ENCODE results near the gene AHDC1. TPM values are rescaled to one million over a fixed set of nuclear protein-coding genes. Genes with fewer than 3 reads are reported as not detected.

Gene AHDC1
- total and polyA plus RNA-seq, 9 of the 15 experiments (the other 6 are each of a cell fraction or from before 2014, with no cell fraction given) = 0.21 to 36.4 (median 4.7) TPM

DNA sequence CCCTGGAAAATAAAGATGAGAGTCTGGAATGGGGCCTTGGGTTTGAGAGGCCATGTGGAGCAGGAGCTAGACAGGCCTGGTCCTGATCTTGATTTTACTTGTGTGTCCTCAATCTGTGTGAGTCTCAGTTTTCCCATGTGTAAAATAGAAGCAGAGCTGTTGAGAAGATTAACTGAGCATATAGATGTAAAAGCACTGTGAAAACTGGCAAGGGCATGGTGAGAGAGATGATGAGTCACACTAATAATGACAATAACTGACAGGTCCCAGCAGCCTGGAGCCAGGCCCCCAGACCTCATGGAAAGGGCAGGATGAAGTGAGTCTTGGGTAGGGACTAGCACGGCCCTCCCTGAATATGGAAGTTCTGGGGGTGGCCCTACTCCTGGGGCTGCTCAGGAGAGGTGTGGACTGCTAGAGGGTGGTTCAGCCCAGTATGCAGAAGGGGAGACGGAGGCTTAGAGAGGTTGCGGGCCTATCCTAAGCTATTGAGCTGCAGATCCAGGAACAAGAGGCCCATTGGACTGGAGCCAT is 2.8 kb upstream of the AHDC1 start (continued):
- TF ChIP-seq, protein P1, sequence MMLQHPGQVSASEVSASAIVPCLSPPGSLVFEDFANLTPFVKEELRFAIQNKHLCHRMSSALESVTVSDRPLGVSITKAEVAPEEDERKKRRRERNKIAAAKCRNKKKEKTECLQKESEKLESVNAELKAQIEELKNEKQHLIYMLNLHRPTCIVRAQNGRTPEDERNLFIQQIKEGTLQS (IDR thresholded peaks at IDR 0.05) = peak; percentile 63
- TF ChIP-seq, protein P1 (CRISPR knock-in tag; conservative IDR thresholded peaks at IDR 0.05) = no peak
- TF ChIP-seq ZNF277 (CRISPR knock-in tag; IDR thresholded peaks at IDR 0.05; ENCODE audit: borderline replicate concordance) = 0 out of 2 replicates have a peak, but pooled peaks have one; percentile 19

- peak overlapping the region; percentile 66 for H2AFZ ChIP-seq (ENCODE audit: low read depth, low read length)
- H4K20me1 ChIP-seq (replicated peaks; ENCODE audit: control insufficient read depth, insufficient read depth, low read length) = peaks cover 9% of the 10 kb centered on the region; the same call in 1 of the 2 replicates
- H3K9me3 ChIP-seq (replicated peaks; ENCODE audit: control insufficient read depth, insufficient read depth, low read depth, low read length) = no peaks in the 10 kb centered on the region
- intact Hi-C loops (cut with micrococcal nuclease) = loop anchor here (1.0 to 5.0 kb wide), 8 partner anchors 50 to 504 kb away; partner anchors contain the start of gene GPR3
- peaks cover 7 to 15% of the 10 kb centered on the region in 2 experiments; a peak in 3 of 5 replicates for H3K27me3 ChIP-seq (ENCODE audit: control insufficient read depth in 2 of 2, insufficient read depth in 2 of 2, low read length in 2 of 2)
- peak; percentile 35 for ATAC-seq
- H3K4me1 ChIP-seq (replicated peaks in 1 of 2; ENCODE audit: control insufficient read depth in 2 of 2, insufficient read depth in 2 of 2, low read length in 2 of 2) = peaks cover 49 to 51% of the 10 kb centered on the region in 2 experiments
- CTCF ChIA-PET (ENCODE audit: low intra/inter-chr PET ratio) = interaction anchor here (0.8 to 5.2 kb wide), 17 partner anchors 37 to 560 kb away, joined by 3 to 157 read pairs (median 6); partner anchors contain the start of gene GPR3
- BruUV-seq (replicated peaks) = no TSS peak
- FAIRE-seq = peak; percentile 88
- in situ Hi-C loops (cut with MboI) = loop anchor here (5.0 to 25.0 kb wide), 4 partner anchors 51 to 494 kb away; no protein-coding TSS in a partner anchor
- H3K4me3 ChIP-seq = no peak overlapping the region
- no peaks in the 10 kb centered on the region for H3K36me3 ChIP-seq (ENCODE audit: control insufficient read depth, insufficient read depth, low read length)
- peak overlapping the region in 1 of 2 experiments; percentile 9; a peak in 1 of 4 replicates for H3K9ac ChIP-seq (ENCODE audit: insufficient read depth in 1 of 2, low read depth in 2 of 2, low read length in 2 of 2)
- peak overlapping the region; percentile 40 for H3K4me2 ChIP-seq (ENCODE audit: insufficient read depth, low read length)
- 8% methylated on average over 11 of the region's 11 CpGs for WGBS (ENCODE audit: insufficient coverage, low coverage, missing lambda C conversion rate)
- H3K79me2 ChIP-seq (ENCODE audit: control insufficient read depth, insufficient read depth, low read length) = peaks cover 28% of the 10 kb centered on the region
- peak overlapping the region; percentile 35; the same call in 2 of the 3 replicates for H3K27ac ChIP-seq (ENCODE audit: extremely low read depth, low read depth, low read length)
- DNase-seq (ENCODE audit: extremely low read depth in 1 of 4, low spot score in 3 of 4) = peak; percentile 58 to 86 (median 63)
- H3K9me1 ChIP-seq (ENCODE audit: control insufficient read depth, insufficient read depth, low read length) = peaks cover 6% of the 10 kb centered on the region
- POLR2A ChIA-PET = interaction anchor here (0.6 to 1.4 kb wide), 14 partner anchors 9 to 299 kb away, joined by 3 to 6 read pairs (median 4); partner anchors contain the start of gene WASF2
- TF ChIP-seq ZC3H8 (IDR thresholded peaks at IDR 0.05) (no peak), CREB1 (IDR thresholded peaks at IDR 0.05) (no peak), CREB1 (CRISPR knock-in tag; IDR thresholded peaks at IDR 0.05) (peak; percentile 38; the same call in 1 of the 2 replicates), GTF2F1 (IDR thresholded peaks at IDR 0.05; ENCODE audit: low read depth, low read length) (no peak), CUX1 (CRISPR knock-in tag; IDR thresholded peaks at IDR 0.05) (no peak)
These were observed 2.1 kb upstream of the AHDC1 start for GRCh38 chr1:27605796-27606707.

All from K562 (cell line).